Glutamatergic neuron (in vitro differentiated cells): ENCODE measurements around the gene MAL. TPM values are rescaled to one million over a fixed set of nuclear protein-coding genes. Genes with fewer than 3 reads are reported as not detected.

Source experiments
- DNase-seq: peaks from one replicate; pipeline ENCODE4 v3.0.0; 2022
- H3K27ac Mint-ChIP-seq: one replicate; pipeline ENCODE4 v1.8.0; 2020; ENCODE audit warnings: mild to moderate bottlenecking, mixed read lengths, inconsistent platforms; ENCODE audit not compliant: unreplicated experiment
- H3K27me3 Mint-ChIP-seq: one replicate; pipeline ENCODE4 v1.8.0; 2020; ENCODE audit warnings: mild to moderate bottlenecking, moderate library complexity, mixed read lengths, inconsistent platforms; ENCODE audit not compliant: unreplicated experiment
- H3K36me3 Mint-ChIP-seq: one replicate; pipeline ENCODE4 v1.8.0; 2020; ENCODE audit warnings: mild to moderate bottlenecking, mixed read lengths, inconsistent platforms; ENCODE audit not compliant: unreplicated experiment
- H3K4me1 Mint-ChIP-seq: one replicate; pipeline ENCODE4 v1.8.0; 2020; ENCODE audit warnings: mild to moderate bottlenecking, low read depth, mixed read lengths, inconsistent platforms; ENCODE audit not compliant: unreplicated experiment
- H3K4me3 Mint-ChIP-seq: one replicate; pipeline ENCODE4 v1.8.0; 2020; ENCODE audit warnings: mild to moderate bottlenecking, mixed read lengths, inconsistent platforms; ENCODE audit not compliant: unreplicated experiment
- H3K9me3 Mint-ChIP-seq: one replicate; pipeline ENCODE4 v1.8.0; 2020; ENCODE audit warnings: mild to moderate bottlenecking, moderate library complexity, mixed read lengths, inconsistent platforms; ENCODE audit not compliant: unreplicated experiment
- total RNA-seq: library from RNA; stranded (reverse); fragmentation: NEBNext Ultra II Directional; extraction: Animal tissue kit (Norgen Biotek cat#: 25700); gene quantifications from one replicate; pipeline ENCODE4 v1.2.1, GENCODE V29; 2021; ENCODE audit not compliant: unreplicated experiment
- TF ChIP-seq, protein P1 (sequence below): fragments of 200-600 bp; sonication (generic); IDR thresholded peaks from one replicate; pipeline ENCODE4 v1.5.0; 2021; ENCODE audit not compliant: partially characterized antibody, unreplicated experiment

Gene MAL
- total RNA-seq, 1 donor from 2014 or later: 9.0 TPM

GRCh38 chr2:94980406-94980805, 45.1 kb upstream of the MAL start:
- H3K36me3 Mint-ChIP-seq: peaks cover 8% of the 10 kb centered on the region
- TF ChIP-seq, protein P1, sequence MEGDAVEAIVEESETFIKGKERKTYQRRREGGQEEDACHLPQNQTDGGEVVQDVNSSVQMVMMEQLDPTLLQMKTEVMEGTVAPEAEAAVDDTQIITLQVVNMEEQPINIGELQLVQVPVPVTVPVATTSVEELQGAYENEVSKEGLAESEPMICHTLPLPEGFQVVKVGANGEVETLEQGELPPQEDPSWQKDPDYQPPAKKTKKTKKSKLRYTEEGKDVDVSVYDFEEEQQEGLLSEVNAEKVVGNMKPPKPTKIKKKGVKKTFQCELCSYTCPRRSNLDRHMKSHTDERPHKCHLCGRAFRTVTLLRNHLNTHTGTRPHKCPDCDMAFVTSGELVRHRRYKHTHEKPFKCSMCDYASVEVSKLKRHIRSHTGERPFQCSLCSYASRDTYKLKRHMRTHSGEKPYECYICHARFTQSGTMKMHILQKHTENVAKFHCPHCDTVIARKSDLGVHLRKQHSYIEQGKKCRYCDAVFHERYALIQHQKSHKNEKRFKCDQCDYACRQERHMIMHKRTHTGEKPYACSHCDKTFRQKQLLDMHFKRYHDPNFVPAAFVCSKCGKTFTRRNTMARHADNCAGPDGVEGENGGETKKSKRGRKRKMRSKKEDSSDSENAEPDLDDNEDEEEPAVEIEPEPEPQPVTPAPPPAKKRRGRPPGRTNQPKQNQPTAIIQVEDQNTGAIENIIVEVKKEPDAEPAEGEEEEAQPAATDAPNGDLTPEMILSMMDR: no peak
- peaks cover 4% of the 10 kb centered on the region for H3K9me3 Mint-ChIP-seq
- DNase-seq: no peak
- H3K27ac Mint-ChIP-seq: no peak overlapping the region
- peaks cover 12% of the 10 kb centered on the region for H3K27me3 Mint-ChIP-seq
- no peaks in the 10 kb centered on the region for H3K4me1 Mint-ChIP-seq
- H3K4me3 Mint-ChIP-seq: no peak overlapping the region

DNA sequence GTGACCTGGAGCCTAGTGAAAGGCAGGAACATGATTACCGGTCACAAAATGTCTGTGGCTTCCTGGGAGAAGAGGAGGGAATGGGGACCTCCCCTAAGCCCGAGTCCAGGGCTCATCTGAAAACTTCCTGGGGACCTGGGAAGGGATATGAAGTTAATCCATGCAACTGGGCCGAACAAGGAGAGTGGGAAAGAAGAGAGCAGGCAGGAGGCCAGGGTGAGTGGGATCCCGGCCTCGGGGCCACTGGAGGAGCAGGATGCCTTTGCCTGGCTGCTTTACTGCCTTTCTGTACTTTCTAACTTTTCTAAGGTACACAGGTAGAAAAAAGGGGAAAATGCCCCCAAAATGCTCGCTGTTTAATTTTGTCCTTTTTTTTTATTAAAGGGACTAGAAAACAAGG, 43.4 kb upstream of the MAL start:
- no peak overlapping the region for H3K4me3 Mint-ChIP-seq
- H3K36me3 Mint-ChIP-seq: peaks cover 8% of the 10 kb centered on the region
- TF ChIP-seq, protein P1: no peak
- peaks cover 1% of the 10 kb centered on the region for H3K4me1 Mint-ChIP-seq
- H3K27me3 Mint-ChIP-seq: peaks cover 15% of the 10 kb centered on the region
- H3K9me3 Mint-ChIP-seq: peaks cover 4% of the 10 kb centered on the region
- H3K27ac Mint-ChIP-seq: no peak overlapping the region
- DNase-seq: no peak

DNA sequence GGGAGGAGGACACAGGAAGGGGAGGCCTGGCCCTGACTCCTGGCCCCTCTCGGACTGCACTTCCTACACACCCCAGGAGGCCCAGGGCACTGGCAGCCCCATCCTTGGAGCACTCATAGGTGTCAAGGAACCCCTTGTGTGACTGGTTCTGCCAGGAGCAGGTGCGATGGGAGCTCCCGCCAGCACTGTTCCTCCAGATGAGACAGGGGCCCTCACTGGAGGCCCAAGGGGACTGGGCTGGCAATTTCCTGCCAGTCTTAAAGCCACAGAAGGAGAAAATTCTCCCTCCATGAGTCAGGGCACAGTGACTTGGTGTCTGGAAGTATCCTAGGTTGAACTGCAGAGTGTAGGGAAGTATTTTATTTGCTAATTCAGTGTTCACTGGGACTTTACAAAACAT, 42.8 kb upstream of the MAL start:
- Mint-ChIP-seq H3K36me3 (peaks cover 8% of the 10 kb centered on the region), H3K27ac (no peak overlapping the region), H3K4me3 (no peak overlapping the region), H3K4me1 (peaks cover 1% of the 10 kb centered on the region), H3K27me3 (peaks cover 15% of the 10 kb centered on the region), H3K9me3 (peaks cover 7% of the 10 kb centered on the region)
- DNase-seq: peak; percentile 8
- TF ChIP-seq, protein P1: no peak

DNA sequence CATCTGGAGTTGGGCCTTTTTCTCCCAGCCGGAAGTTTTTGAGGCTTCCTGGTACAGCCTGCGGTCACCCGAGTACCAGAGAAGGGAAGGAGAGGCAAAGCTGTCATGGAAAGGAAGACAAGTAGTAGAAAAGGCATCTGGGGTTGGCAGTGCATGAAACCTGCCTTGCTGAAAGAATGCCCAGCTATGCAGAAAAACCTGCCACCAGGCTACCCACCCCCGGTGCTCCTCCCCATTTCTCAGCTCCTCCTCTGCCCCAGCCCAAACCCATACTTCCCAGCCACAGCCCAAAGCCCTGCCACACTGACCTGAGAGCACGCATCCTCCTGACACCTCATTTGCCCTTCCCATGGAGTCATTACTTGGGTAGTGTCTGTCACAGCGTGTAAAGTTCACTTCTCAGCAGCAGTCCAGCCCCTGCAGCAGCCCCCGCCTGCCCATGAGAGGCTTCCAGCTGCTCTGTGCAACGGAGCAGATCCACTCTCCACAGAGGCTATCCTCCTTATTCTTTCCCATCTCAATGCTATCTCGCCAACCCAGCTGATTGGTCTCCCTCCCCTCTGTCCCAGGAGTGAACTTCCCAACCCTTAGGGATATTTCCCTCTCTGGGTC, 40.4 kb upstream of the MAL start:
- no peak overlapping the region for H3K4me3 Mint-ChIP-seq
- H3K27me3 Mint-ChIP-seq: peaks cover 11% of the 10 kb centered on the region
- peak; percentile 6 for DNase-seq
- peaks cover 2% of the 10 kb centered on the region for H3K9me3 Mint-ChIP-seq
- no peak overlapping the region for H3K27ac Mint-ChIP-seq
- TF ChIP-seq, protein P1: no peak
- H3K36me3 Mint-ChIP-seq: no peaks in the 10 kb centered on the region
- peaks cover 1% of the 10 kb centered on the region for H3K4me1 Mint-ChIP-seq

GRCh38 chr2:94985636-94986035, 39.9 kb upstream of the MAL start:
- Mint-ChIP-seq H3K27ac (no peak overlapping the region), H3K4me3 (no peak overlapping the region), H3K9me3 (peaks cover 2% of the 10 kb centered on the region), H3K36me3 (no peaks in the 10 kb centered on the region), H3K27me3 (peaks cover 9% of the 10 kb centered on the region), H3K4me1 (peaks cover 1% of the 10 kb centered on the region)
- TF ChIP-seq, protein P1: no peak
- DNase-seq: peak; percentile 7
